RWPE1 (cell line): Measurements from ENCODE around the gene PDE8B.

ENCODE experiments used
- CTCF ChIA-PET: fragments of 350-600 bp; sonication (Branson Sonifier 250); formaldehyde crosslinking; extraction: SDS; loops from one replicate; lab custom pipeline; 2021; lab: Yijun Ruan, JAX
- POLR2A ChIA-PET: fragments of 400-600 bp; formaldehyde crosslinking; extraction: SDS; loops from one replicate; lab custom pipeline; 2020; ENCODE audit warnings: antibody characterized with exemption; ENCODE audit not compliant: low non-redundant PET; lab: Yijun Ruan, JAX
- DNase-seq: peaks from one replicate; pipeline ENCODE4 v3.0.0; 2012; ENCODE audit warnings: low spot score
- H3K27ac ChIP-seq: fragments of 450-650 bp; 2 replicates; pipeline ENCODE4 v1.5.1; 2017
- CTCF ChIP-seq: fragments of 450-650 bp; conservative IDR thresholded peaks from 2 replicates; pipeline ENCODE4 v1.5.1; 2017; ENCODE audit warnings: low read depth, mild to moderate bottlenecking

The PDE8B gene

GRCh38 chr5:77390221-77390620 lies 179.7 kb downstream of the PDE8B start:
- TF ChIP-seq CTCF = no peak
- CTCF ChIA-PET = no interaction called here
- H3K27ac ChIP-seq = no peak overlapping the region
- POLR2A ChIA-PET = no interaction called here
- no peak for DNase-seq

- CTCF ChIA-PET = interaction anchor here (0.6 kb wide), 1 partner anchor 247 kb away, joined by 3 read pairs; no protein-coding TSS in a partner anchor
- TF ChIP-seq CTCF = no peak
- no peak overlapping the region for H3K27ac ChIP-seq
- POLR2A ChIA-PET = no interaction called here
- no peak for DNase-seq
Measured at GRCh38 chr5:77390795-77391194, 180.3 kb downstream of the PDE8B start.

GRCh38 chr5:77391240-77391765 lies 180.8 kb downstream of the PDE8B start:
- no peak overlapping the region for H3K27ac ChIP-seq
- no peak for DNase-seq
- TF ChIP-seq CTCF = no peak
- ChIA-PET POLR2A (no interaction called here), CTCF (interaction anchor here (0.6 kb wide), 1 partner anchor 247 kb away, joined by 3 read pairs; no protein-coding TSS in a partner anchor)

- TF ChIP-seq CTCF = no peak
- CTCF ChIA-PET = no interaction called here
- no peak for DNase-seq
- no peak overlapping the region for H3K27ac ChIP-seq
- POLR2A ChIA-PET = no interaction called here
Measured at GRCh38 chr5:77394064-77394715, 183.7 kb downstream of the PDE8B start.

GRCh38 chr5:77396017-77396416 lies 185.5 kb downstream of the PDE8B start:
- CTCF ChIA-PET = no interaction called here
- no peak overlapping the region for H3K27ac ChIP-seq
- TF ChIP-seq CTCF = no peak
- POLR2A ChIA-PET = no interaction called here
- no peak for DNase-seq

GRCh38 chr5:77397686-77398292 lies 187.3 kb downstream of the PDE8B start:
- ChIA-PET CTCF (interaction anchor here (0.6 kb wide), 3 partner anchors 14 to 572 kb away, joined by 3 to 5 read pairs (median 4); no protein-coding TSS in a partner anchor), POLR2A (no interaction called here)
- DNase-seq = no peak
- TF ChIP-seq CTCF = no peak
- H3K27ac ChIP-seq = no peak overlapping the region
